DND-41 (cell line): Measurements from ENCODE around the gene CSNK1A1.

Experiments
- EZH2 ChIP-seq: IDR thresholded peaks from 3 replicates; pipeline ENCODE4 v1.6.1; 2012; ENCODE audit warnings: borderline replicate concordance, low read depth, mild to moderate bottlenecking, moderate library complexity, low read length, inconsistent platforms; ENCODE audit not compliant: severe bottlenecking
- TF ChIP-seq, protein P1 (sequence below): IDR thresholded peaks from 2 replicates; pipeline ENCODE4 v1.5.1; 2012; ENCODE audit warnings: borderline replicate concordance, low read length, moderate library complexity, mild to moderate bottlenecking; ENCODE audit not compliant: poor library complexity, severe bottlenecking; ENCODE audit errors: extremely low read depth

DNA sequence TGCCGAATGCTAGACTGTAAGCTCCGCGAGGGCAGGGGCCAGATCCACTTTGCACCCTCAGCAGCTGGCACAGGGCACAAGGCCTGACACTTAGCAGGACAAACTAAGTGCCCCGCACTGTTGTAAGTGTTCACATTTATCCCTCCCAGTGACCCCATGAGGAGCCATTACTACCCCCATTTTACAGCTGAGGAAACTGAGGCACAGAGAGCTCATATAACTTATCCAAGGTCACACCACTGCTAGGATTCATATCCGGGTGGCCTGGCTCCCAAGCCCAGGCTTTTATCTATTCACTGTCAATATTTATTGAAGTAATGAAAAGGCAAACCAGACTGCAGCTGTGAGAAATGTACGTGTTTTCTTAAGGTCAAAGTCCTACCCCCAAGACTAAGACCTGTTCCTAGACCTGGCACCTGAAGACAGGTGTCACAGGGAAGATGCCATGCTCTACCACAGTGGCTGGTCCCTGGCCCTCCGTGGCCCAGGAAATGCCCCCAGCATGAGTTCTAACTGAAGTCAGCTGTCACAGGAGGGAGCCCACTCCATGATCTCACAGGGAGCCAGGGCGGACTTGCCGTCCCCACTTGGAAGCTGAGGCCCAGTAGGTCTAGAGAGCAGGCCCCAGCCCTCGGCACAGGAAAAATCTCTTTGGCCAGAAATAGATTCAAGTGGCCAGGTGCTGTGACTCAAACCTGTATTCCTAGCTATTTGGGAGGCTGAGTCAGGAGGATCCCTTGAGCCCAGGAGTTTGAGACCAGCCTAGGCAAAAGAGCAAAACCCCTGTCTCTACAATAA lies 97.4 kb downstream of the CSNK1A1 start:
- TF ChIP-seq EZH2, result no peak
- TF ChIP-seq, protein P1, sequence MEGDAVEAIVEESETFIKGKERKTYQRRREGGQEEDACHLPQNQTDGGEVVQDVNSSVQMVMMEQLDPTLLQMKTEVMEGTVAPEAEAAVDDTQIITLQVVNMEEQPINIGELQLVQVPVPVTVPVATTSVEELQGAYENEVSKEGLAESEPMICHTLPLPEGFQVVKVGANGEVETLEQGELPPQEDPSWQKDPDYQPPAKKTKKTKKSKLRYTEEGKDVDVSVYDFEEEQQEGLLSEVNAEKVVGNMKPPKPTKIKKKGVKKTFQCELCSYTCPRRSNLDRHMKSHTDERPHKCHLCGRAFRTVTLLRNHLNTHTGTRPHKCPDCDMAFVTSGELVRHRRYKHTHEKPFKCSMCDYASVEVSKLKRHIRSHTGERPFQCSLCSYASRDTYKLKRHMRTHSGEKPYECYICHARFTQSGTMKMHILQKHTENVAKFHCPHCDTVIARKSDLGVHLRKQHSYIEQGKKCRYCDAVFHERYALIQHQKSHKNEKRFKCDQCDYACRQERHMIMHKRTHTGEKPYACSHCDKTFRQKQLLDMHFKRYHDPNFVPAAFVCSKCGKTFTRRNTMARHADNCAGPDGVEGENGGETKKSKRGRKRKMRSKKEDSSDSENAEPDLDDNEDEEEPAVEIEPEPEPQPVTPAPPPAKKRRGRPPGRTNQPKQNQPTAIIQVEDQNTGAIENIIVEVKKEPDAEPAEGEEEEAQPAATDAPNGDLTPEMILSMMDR, result no peak
